Nucleus accumbens (tissue), 56 donors: ENCODE measurements around the gene CDK13.
A peak's percentile ranks its signal among the peaks of the same experiment; 100 is the strongest.

Experiments
- DNase-seq, 56 donors: peaks; one replicate each; lab custom pipeline; 2025; lab: John Stamatoyannopoulos, UW

Gene CDK13

GRCh38 chr7:39948956-39949928 is 814 bp upstream of the CDK13 start:
- DNase-seq: peak; percentile 87 to 100 (median 98)

GRCh38 chr7:39950473-39951225 is 593 bp downstream of the CDK13 start:
- peak in 43 of 56 donors; percentile 8 to 81 (median 48) for DNase-seq

- peak in 52 of 56 donors; percentile 4 to 63 (median 38) for DNase-seq
These were observed 1.5 kb downstream of the CDK13 start for GRCh38 chr7:39951226-39952194.

- DNase-seq: no peak
These were observed 2.3 kb downstream of the CDK13 start for GRCh38 chr7:39952374-39952773.

- DNase-seq: no peak
These were observed 2.7 kb downstream of the CDK13 start for GRCh38 chr7:39952803-39953202.

- DNase-seq: no peak
These were observed 4.6 kb downstream of the CDK13 start for GRCh38 chr7:39954694-39955093.

- DNase-seq: no peak
These were observed 8.0 kb downstream of the CDK13 start for GRCh38 chr7:39958038-39958437.

- DNase-seq: no peak
These were observed 17.5 kb downstream of the CDK13 start for GRCh38 chr7:39967406-39968161.

GRCh38 chr7:39969431-39969830 is 19.4 kb downstream of the CDK13 start:
- no peak for DNase-seq

GRCh38 chr7:39971924-39972323 is 21.9 kb downstream of the CDK13 start:
- no peak for DNase-seq

GRCh38 chr7:39973801-39974200 is 23.7 kb downstream of the CDK13 start:
- no peak for DNase-seq

GRCh38 chr7:39978230-39978934 is 28.3 kb downstream of the CDK13 start:
- DNase-seq: no peak

GRCh38 chr7:39979406-39980073 is 29.5 kb downstream of the CDK13 start:
- DNase-seq: no peak

- DNase-seq: no peak
These were observed 35.4 kb downstream of the CDK13 start for GRCh38 chr7:39985398-39985918.

- DNase-seq: peak in 28 of 56 donors; percentile 1 to 49 (median 16)
These were observed 37.7 kb downstream of the CDK13 start for GRCh38 chr7:39987641-39988347.

- DNase-seq: no peak
These were observed 50.8 kb downstream of the CDK13 start for GRCh38 chr7:40000734-40001315.

- no peak for DNase-seq
These were observed 51.6 kb downstream of the CDK13 start for GRCh38 chr7:40001649-40002048.
